Measurements from ENCODE around the gene ARID5B.

The ARID5B gene

DNA sequence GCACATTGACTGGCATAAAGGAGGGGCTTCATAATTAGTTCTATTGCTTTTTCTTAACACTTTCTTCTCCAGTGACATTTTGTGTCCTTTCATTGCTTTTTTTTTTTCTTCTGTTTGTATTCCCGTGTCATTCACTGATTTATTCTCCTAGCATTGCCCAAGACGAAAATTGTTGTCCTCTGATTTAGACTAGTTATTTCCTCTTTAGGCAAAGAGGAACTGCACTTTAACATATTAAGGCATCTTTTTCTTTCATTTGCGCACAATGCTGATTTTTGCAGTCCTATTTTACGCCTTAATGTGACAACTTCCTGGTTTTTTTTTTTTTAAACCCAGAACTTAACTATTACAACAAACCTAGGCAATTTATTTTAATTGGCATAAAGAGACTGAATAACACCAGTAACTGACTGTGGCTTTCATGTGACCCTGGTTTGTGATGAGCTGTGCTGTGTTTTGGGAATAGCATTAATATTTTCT, 39.7 kb downstream of the ARID5B start:
- DNase-seq (ENCODE audit: low spot score) = no peak

DNA sequence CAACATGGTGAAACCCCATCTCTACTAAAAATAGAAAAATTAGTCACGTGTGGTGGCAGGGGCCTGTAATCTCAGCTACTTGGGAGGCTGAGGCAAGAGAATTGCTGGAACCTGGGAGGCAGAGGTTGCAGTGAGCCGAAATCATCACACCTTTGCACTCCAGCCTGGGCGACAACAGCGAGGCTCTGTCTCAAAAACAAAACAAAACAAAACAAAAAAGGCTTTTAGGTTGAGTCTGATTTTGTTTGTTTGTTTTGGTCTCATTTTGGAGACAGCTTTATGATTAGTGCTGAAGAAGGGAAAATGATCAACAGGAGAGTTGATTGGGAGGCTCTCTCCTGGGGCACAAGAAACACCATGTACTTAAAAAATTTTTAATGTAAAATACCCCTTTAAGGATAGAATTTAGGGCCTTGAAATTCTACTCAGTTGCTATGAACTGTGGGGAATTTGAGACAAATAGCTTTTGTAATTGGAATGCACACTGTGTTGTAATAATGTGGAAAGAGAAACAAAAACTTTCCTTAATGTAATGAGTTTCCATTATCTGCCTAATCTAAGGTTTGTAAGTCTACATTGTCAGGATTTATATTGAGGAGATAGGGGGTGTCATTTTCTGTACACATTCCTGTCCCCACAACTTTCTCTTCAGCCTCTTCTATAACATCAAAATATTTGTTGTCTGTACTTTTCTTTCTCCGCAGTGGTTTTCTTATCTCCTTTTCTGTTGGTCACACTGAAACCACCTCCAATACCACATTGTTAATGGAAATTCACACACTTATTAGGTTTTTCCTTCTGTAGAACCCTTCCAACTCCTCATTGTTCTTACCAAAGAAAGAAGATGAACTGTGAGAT, 41.3 kb downstream of the ARID5B start:
- DNase-seq (ENCODE audit: low spot score) = no peak

DNA sequence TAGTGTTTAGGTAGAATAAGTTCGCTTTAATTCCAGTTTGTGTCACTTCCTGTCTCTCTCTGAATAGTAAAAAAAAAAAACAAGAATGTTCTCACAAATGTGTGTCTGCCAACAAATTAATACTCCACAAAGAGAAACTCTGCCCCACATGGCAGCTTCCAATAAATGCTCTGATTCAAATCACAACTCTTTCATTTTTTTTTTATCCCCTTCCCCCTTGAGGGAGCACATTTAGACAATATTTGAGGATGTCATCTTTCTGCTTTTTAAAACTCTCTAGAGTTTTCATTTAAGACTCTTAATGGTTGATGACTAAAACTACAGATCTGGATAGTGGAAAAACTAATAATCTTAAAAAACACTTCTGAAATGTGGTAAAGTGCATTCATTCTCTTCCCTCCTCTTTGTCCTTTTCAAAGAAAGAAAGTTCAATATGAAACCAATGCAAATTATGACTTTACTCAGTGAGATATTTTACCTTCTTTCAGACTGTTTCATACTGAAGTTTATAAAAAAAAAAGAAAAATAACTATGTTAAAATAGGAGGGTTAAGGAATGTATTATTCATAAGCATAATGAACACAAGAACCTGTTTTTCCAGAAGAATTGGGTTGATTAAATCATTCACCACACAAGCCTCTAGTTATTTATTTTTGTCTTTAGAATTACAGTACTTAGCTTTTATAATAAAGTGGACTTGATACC, 42.3 kb downstream of the ARID5B start:
- no peak for DNase-seq (ENCODE audit: low spot score)

DNA sequence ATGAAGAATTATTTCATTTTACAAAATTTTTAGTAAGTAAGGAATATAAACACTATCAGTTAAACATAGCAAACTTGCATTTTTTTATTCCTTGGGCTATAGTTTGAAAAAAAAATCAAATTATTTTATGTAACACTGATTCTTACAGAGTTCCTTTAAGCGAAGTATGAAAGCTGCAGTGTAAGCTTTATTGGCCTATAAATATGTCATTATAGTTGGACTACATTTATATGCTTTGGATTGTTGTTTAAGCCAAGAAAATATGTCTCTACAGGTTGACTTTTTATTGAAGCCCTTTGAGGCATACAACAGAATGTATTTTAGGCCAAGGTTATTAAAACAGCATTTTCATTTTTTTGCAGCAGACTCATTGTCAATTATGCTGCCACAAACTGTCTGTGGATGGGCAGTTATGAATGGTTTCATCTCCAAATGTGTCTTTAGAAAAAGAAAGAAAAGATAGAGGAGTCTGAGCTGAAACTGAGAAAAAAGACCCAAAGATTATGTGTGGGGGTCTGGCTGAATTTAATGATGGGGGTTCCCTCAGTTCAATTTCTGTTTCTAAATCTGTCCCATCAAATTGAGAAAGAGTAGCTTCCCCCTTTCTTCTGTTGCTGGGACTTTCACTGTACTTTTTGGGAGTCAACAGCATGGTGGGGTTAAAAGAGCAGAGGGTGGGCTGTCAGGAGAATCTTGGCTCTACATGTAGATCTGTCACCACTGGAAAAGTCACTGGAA, 43.1 kb downstream of the ARID5B start:
- no peak for DNase-seq (ENCODE audit: low spot score)

DNA sequence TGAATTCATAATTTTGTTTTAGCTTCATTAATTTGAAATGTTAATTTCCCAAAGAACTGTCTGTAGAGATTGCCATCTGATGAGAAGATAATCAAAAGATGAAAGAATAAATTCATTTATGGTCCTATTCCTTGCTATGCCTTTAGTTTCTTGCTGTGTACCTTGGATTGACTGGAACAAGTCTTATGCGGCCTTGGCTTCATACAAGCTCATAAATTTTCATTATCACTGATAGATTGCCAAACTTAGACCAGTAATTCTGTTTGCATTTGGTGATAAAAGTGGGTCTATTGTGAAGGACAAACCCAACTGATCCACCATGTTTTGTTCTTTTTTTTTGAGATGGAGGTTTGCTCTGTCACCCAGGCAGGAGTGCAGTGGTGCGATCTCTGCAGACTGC, 48.2 kb downstream of the ARID5B start:
- no peak for DNase-seq (ENCODE audit: low spot score)

DNA sequence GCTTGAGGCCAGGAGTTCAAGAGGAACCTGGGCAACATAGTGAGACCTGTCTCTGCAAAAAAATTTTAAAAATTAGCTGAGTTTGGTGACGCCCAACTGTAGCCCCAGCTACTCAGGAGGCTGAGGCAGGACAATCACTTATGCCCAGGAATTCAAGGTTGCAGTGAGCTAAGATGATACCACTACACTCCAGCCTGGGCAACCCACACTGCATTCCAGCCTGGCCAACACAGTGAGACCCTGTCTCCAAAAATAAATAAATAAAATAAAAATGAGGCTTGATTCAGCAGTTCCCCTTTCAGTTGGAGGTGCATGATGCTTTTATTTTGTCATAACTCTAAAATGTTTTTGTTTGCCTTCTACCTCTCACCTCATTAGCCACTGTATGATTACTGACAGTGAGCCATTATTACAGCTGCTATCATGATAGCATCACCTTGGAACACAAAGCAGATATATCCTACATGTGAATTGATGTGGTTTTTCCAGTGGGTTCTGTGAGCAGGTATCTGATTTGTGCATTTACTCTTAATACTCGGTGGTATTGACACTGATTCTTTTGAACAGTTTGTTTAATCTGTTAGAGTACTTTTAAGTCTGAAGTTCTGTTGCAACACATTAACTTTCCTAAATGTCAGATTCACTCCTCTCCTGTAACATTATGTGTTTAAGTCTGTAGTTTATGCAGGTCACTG, 49.1 kb downstream of the ARID5B start:
- no peak for DNase-seq (ENCODE audit: low spot score)

DNA sequence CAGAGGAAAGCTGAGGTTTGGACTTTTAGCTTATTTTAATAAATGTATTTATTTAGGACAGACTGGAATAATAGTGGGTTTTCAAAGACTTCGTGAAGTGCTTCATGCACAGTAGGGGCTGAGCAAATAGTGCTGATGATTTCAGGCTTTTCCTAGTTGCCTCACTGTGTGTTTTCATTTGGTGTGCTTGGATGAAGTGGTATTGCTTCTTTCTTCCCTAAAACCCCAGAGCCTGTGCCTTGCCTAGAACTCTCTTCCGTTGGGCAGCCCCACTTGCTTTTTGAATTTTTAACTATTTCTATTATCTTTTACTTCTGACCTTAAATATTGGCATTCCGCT, 49.6 kb downstream of the ARID5B start:
- DNase-seq (ENCODE audit: low spot score) = no peak

DNA sequence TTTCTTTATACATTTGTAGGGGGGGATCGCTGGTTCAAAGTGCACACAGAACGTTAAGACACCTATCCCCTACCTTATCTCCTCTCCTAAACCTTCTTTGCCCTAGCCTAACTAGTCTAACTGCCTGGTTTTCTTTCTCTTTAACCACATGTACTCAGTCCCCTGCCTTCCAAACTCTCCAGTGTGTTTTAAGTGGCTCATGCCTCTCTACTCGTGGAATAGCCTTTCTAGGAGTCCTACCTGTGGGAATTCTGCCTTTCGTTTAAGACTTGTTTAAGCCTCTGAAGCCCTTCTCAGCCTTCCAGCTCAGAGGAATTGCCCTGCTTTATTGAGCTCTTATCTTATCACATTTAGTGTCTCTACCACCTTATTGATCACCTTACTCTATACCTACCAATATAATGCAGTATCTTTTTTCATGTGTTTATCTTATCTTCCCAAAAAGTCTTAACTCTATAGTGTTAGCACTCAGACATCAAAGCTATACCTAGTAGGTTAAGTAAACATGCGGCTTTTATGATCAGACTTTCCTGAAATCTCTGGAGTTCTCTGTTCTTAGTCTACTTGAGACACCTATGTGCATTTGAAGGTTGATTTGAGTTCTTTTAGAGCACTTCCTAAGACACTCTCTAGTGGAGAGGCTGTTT, 50.7 kb downstream of the ARID5B start:
- DNase-seq (ENCODE audit: low spot score) = no peak

DNA sequence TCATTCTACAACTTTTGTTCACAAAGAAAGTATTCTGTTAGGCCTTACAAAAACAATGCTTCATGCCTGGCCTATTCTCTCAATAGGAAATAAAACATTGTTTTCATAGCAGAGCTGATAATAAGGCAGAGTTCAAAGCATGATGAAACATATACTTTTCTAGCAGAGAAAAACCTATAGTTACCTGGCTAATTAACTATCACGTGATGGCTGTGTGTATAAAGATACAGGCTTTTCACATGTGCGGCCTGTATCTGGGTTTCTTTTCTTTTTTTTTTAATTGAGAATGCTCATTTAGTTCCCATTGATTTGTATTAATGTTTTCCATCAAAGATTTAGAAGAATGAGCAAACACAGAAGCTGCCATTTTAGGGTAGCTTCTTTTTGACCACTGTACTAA, 51.7 kb downstream of the ARID5B start:
- no peak for DNase-seq (ENCODE audit: low spot score)

DNA sequence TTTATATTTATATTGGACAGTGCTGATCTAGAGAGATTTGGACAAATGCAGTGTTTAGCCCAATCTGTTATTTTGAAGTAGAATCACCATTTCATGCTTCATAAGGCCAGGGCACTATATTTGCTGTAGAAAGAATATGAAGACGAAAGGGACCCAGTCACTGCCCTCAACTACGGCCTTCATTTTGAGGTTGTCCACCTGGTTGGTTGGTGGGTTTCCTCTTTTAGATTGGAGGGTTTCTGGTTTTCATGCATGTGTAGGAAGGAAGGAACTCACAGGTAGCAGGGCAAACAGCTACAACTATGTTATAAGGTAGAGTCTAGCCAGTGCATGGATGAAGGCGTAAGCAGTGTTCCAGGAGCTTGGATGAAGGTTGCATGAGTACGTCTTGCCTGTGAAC, 56.3 kb downstream of the ARID5B start:
- no peak for DNase-seq (ENCODE audit: low spot score)

DNA sequence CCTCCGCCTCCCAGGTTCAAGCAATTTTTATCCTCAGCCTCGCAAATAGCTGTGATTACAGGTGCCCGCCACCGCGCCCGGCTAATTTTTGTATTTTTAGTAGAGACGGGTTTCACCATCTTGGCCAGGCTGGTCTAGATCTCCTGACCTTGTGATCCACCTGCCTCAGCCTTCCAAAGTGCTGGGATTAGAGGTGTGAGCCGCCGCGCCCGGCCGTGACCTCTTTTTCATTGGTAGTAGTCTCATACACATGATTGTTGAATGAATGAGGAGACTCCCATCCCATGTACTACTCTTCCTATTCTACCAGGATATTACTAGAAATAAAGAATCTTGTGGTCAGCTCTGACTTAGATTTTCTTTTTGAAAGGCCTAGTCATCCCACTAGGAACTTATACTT, 56.8 kb downstream of the ARID5B start:
- DNase-seq (ENCODE audit: low spot score) = no peak

DNA sequence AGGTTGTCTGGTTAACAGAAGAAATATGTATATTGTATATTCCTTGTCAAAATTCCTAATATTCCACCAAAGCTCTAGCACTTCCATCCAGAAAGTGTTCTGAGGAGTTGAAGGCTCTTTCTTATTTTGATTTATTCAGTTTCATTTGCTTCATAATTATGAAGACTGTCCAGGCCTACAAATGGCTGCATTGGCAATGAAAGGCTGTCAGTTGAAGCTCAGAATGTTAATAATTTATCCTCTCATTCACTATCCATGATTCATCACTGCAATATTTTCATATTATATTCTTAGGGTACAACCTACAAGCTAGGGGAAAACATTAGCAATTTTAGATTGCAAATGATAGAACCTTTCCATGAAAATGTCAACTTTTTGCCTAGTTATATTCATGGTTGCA, 57.3 kb downstream of the ARID5B start:
- DNase-seq (ENCODE audit: low spot score) = no peak

DNA sequence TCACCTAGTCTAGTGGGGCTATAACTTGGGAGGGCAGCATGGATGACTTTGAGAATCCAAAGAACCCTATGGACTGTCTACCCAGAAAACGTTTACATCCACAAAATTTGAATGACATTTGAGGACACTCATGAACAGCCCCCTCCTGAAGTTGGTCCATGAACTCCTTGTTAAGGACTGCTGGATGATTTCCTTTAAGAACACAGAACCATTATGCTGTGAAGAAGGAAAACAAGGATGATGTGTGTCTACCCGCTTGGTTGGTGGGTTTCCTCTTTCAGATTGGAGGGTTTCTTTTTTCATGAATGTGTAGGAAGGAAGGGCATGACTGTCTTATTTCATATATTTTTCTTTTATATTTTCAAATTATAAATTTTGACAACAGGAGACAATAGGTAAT, 58.3 kb downstream of the ARID5B start:
- DNase-seq (ENCODE audit: low spot score) = no peak

DNA sequence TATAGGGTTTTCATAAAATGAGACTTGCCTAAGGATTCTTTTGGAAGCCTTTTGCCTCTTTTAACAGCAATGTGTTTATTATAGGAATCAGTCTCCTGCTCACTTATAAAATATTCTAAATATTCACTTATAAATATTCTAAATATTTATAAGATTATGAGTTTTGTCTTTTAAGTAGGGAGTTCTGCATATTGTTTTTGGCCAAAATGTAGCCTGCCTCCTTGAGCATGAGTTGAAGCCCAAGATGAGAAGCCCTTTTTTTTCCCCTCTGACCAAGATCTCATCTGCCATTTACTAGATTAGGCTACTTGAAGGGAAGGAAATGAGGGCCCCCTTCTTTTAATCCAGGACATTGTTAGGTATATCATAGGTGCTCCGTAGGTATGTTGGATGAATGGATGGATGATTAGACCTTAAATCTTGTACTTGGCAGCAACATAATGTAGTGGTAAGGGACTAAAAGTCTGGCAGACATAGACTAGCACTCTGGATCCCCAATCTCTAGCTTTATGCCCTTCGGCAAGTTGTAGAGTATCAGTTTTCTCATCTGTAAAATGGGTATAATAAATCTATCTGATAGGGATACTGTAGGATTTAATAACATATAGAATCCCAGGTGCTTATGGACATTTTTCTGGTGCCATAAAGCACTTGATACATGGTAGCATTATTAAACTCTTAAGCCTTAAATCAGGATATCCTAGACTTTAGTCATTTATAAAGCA, 59.1 kb downstream of the ARID5B start:
- no peak for DNase-seq (ENCODE audit: low spot score)

DNA sequence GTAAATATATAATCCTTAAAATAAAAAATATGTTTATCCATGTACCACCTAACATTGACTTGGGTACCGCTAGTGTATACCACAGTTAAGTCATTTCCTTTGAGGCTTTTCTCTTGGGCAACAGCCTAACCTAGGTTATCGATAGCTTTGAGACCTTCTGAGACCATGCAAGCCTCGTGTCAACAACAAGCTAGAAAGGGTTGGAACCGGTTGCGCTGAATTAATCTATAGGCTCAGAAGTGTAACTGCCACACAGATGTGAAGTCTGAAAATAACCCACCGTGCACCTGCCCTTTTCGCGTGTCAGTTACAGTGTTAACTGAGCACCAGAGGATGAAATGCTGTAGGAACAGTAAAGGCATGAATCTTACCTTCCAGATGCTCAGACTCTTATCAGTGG, 59.8 kb downstream of the ARID5B start:
- DNase-seq (ENCODE audit: low spot score) = no peak

DNA sequence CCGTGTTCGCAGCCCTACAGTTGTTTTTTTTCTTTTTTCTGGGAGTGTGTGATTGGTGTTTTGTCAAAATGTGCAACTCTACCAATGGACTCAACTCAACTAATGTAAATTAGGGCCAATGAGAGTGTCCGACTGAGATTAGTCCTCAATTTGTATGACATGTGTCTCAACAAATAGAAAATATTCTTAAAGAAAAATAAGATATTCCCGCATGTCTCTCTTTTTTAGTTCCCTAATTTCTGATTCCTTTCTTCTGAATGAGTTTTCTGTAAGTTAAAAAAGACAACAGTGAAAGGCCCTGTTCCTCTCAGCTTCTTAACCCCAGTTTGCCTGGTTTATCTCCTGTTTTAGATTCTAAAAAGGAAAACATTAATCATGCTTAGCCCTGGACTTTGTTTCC, 61.5 kb downstream of the ARID5B start:
- DNase-seq (ENCODE audit: low spot score) = no peak

DNA sequence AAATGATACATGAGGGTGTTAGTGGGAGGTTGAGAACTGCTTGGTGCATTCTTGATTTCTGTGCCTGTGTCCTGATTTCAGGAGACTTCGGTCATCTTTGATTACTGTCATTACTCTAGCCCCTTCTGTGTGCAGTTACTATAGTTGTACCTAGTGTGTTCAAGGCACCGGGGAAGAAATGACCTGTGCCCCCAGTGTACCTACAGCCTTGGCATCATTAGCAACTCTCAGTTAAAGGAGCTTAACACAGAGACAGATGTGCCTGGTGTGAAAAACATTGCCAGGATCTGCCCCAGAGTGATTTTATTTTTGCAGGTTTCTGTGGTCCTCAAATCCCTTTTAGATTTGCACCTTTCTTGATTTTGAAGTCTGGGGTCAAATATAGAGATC, 62.2 kb downstream of the ARID5B start:
- no peak for DNase-seq (ENCODE audit: low spot score)

DNA sequence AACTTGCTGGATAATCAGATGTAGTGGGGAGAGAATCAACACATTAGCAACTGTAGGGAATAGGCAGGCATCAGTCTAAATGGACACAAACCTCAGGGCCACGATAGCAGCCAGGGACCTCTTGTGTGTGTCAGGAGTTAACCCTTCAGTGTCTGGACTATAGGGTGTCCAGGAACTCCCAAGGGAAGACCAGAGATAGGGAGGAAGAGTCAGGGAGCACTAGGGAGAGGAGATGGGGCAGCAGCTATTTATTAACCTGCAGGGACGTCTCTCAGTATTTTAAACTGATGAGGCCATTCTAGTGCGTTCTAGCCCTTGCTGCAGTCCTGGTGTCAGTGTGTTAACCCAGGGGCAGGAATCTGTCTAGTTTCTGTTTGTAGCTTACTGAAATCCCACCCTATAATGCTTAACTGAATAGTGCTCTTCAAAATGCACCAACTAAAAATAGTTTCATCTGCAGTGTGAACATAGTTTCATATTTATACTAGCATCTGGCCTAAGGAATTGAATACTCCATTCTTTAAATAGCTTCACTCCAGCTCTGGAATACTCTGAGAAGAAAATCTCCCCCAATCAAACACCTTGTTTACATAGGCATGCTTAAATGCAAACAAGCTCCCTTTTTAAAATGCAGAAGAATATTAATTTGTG, 62.7 kb downstream of the ARID5B start:
- DNase-seq (ENCODE audit: low spot score) = no peak

DNA sequence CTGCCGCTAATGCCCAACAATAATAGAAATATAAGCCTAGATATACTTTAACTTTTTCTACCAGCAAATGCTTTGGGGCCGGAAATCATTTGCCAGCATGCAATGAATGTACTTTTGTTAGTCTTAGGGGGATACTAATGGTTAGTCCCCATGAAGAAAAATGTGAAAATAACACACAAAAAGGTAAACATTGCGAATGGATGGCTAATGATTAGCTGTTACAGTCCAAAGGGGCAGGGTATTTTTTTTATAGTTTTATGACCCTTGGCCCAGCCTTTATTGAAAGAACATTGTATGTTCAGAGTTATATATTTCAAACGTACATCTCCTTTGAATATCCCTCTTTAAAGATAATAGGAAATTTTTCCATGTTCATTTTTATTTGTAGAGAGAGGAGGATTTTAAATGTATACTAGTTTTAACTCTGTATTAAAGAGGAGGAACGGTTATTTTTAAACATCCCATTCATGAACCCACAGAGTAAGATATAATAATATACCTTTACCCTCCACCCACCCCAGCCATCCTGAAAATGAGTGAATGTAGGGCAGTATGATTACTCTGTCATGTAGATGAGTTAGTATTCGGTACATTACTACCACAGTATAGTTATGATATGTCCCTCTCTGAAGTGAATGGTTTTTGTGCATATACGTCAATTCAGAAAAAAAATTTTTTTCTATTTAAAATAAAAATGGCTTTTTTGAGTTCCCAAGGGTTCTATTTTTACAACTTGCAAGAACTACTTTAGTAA, 63.6 kb downstream of the ARID5B start:
- DNase-seq (ENCODE audit: low spot score) = no peak
